GM19025 (cell line): ENCODE measurements around the gene SGCD.
"Not testable (repeated sequence)": the region's sequence is repeated elsewhere in the genome, so short reads cannot be mapped to it uniquely, and the experiment has no call there.

Experiments used
- ATAC-seq: cut with Tn5 transposase; IDR thresholded peaks from one replicate; pipeline ENCODE4 v1.9.1; 2021; ENCODE audit warnings: mild to moderate bottlenecking, low read depth, moderate library complexity; ENCODE audit not compliant: unreplicated experiment

Gene SGCD

DNA sequence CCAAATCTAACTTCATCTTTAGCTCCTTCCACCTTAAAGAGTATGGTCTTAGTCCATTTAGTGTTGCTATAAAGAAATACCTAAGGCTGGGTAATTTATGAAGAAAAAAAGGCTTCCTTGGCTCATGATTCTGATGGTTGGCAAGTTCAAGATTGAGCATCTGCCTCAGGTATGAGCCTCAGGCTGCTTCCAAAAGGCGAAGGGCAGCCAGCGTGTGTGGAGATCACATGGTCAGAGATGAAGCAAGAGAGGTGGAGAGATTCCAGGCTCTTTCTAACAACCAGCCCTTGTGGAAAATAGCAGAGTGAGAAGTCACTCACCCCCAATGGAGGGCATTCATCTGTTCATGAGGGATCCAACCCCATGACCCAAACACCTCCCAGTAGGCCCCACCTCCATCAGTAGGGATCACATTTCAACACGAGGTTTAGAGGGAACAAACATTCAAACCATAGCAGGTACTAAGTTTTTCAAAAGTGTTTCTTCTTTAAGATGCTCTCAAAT, 225.9 kb downstream of the SGCD start:
- ATAC-seq = no peak

DNA sequence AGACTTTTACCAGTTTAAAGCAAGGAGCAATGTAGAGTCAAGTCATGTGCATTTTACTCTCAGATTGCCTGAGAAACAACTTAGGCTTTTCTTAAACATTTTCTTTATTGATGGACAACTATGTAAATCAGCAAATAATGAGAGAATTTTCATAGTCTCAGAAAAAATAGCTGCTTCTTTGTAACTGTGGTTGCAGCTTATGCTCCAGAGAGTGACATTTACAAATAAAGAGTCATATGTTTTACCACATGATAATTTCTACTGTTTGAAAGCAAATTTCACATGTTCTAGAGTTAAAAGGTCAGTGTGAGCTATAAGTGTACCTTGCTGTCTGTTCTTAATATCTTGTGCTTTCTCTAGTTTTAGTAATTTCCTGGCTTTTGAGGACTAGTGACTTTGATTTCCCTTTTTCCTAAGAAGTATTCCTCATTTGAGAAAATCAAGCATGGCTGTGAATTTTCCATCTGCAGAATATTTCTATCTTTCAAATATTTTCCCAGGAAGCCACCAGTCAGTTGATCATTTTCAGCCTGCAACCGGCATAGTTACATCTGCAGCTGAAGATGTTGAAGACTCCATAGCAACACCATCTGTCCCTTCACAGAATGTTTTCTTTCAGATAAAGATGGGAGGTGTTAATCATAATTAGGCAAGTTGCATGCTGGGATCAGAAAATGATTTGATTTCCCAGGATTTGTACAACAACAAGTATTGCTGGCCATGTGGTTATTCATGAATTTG, 229.9 kb downstream of the SGCD start:
- no peak for ATAC-seq

DNA sequence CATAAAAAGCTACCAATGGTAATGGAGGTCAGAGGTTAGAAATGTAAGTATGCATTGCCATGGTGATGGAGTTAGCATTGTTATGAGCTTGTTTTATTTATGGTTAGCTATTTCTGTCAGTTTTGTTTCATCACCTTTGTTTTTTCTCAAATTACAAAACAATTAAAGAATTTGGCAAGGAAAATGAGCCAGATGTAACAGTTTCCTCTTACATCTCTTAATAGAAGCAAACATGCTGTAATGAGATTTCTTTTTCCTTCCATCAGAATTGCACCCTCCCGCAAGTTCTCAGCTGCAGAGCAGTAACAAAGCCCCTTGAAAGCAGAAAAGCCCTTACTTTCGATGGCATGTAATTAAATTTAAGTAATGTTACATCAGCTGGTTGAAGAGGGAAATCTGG, 233.0 kb downstream of the SGCD start:
- no peak for ATAC-seq

- ATAC-seq = no peak
Measured at GRCh38 chr5:156561651-156562050, 234.7 kb downstream of the SGCD start.

GRCh38 chr5:156570615-156571014, 243.7 kb downstream of the SGCD start:
- ATAC-seq = no peak

- no peak for ATAC-seq
Measured at GRCh38 chr5:156581725-156582124, 254.8 kb downstream of the SGCD start.

DNA sequence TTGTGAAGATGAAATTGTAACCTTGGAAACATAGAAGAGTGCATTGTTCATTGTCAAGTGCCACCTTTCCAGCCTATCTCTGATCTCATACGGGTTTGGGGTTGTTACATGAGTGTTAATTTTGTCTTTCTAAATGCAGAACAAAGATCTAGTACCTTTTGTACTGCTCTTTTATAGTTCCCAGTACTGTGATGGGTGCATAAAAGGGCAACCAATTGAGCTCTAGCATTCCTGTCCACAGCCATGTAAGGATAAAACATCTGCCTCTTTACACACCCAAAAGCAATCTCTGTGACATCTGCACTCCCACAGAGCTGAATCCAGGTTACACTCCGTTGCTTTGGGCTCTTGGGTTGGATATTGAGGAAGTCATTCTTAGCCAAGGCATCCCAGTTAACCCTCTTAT, 255.2 kb downstream of the SGCD start:
- ATAC-seq = no peak

- no peak for ATAC-seq
Measured at GRCh38 chr5:156584871-156585270, 257.9 kb downstream of the SGCD start.

DNA sequence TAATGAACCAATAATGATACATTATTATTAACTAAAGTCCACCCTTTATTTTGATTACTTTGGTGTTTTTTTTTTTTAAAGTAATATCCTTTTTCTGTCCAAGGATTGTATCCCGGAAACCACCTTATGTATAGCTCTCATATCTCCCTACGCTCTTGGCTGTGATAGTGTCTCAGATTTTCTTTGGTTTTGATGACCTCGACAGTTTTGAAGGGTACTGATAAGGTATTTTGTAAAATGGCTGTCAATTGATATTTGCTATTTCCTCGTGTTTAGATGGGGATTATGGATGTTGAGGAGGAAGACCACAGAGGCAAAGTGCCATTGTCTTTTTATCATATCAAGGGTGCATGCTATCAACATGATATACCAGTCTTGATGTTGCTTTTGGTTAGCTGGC, 259.0 kb downstream of the SGCD start:
- no peak for ATAC-seq

DNA sequence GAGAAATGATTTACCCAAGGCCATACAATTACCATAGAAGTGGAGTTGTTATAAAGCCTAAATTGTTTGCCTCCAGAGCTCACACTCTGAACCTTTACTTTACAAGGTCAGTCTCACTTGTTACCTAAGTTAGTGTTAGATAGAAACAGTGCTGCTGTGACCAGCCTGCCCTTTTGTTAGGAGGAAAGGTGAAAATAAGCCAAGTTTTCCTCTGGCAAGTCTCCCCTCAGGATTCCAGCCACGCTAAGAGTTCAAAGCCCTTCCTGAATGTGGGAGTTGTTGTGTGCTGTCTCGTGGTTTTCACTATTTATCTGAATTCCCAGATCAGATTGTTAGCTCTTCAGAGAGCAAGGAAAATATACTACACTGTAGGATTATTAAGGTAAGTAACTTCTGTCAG, 260.0 kb downstream of the SGCD start:
- ATAC-seq = no peak

DNA sequence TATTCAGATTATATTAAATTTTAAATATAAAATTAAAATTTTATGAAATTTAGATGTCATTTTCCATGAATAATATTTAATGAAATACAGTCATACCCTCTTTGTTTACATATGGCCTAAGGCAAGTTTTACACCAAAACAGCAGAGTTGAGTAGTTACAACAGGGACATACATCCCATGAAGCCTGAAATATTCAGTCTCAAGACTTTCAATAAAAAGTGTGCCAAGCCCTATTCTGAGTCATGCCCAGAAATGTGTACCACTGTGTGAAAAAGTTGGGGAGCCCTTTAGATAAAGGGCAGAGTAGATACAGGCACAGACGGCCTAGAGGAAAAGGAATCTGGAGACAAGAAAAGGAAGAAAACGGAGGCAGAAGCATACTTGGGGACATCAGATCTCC, 261.3 kb downstream of the SGCD start:
- no peak for ATAC-seq

- no peak for ATAC-seq
Measured at GRCh38 chr5:156589104-156589945, 262.4 kb downstream of the SGCD start.

GRCh38 chr5:156589946-156590216, 262.9 kb downstream of the SGCD start:
- ATAC-seq = no peak

- no peak for ATAC-seq
Measured at GRCh38 chr5:156590978-156591377, 264.0 kb downstream of the SGCD start.

- ATAC-seq = no peak
Measured at GRCh38 chr5:156591631-156592030, 264.7 kb downstream of the SGCD start.

DNA sequence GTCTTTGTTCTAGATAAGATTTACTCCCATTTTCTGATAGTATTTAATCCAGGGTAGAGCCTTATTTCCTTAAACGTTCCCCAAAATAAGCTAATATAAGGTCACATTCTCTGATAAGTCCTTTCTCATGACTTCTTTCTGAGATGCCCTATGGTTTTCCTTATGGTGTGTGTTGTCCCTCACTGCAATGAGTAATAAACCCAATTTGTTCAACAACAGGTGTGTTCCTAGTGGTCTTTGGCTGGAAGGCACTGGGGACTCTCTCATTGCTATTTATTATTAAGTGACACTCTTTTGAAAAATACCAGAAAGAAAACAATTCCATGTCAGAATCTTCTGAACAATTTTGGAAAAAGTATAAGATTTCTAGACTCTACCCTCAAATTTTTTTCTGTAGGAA, 266.6 kb downstream of the SGCD start:
- no peak for ATAC-seq

- no peak for ATAC-seq
Measured at GRCh38 chr5:156594406-156594805, 267.4 kb downstream of the SGCD start.

- ATAC-seq = no peak
Measured at GRCh38 chr5:156595132-156595787, 268.3 kb downstream of the SGCD start.

DNA sequence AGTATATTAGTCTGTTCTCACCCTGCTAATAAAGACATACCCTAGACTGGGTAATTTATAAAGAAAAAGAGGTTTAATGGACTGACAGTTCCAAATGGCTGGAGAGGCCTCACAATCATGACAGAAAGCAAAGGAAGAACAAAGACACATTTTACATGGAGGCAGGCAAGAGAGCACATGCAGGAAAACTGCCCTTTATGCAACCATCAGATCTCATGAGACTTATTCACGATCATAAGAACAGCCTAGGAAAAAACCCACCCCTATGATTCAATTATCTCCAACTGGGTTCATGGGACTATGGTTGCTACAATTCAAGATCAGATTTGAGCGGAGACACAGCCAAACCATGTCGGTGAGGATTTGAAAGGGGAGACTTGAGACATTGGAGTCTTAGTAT, 270.3 kb downstream of the SGCD start:
- ATAC-seq = no peak

DNA sequence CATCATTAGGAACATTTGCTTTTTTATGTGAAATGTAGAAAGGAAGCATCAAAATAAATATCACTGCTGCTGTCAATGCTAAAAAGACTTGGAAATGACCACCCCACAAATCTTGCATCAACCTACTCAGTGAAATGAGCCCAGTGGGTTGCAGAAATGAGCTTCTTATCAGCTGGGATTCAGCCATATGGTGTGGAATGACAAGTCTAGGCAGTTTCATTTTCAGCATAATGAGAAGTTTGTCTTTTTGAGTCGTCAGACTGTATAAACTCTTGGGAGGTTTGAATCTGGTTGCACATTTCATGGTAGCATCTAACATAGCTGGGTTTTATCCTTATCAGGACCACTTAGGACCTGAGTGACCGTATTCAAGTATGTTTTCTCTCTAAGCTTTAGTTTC, 272.0 kb downstream of the SGCD start:
- ATAC-seq = no peak

DNA sequence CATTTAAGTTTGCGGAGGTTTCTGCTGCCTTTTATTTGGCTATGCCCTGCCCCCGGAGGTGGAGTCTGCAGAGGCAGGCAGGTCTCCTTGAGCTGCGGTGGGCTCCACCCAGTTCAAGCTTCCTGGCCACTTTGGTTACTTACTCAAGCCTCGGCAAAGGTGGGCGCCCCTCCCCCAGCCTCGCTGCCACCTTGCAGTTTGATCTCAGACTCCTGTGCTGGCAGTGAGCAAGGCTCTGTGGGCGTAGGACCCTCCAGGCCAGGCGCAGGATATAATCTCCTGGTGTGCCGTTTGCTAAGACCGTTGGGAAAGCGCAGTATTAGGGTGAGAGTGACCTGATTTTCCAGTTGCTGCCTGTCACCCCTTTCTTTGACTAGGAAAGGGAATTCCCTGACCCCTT, 283.6 kb downstream of the SGCD start:
- not testable (repeated sequence) for ATAC-seq
